GM21825 (cell line): ENCODE measurements around the gene GAL.

Source experiments
- ATAC-seq: cut with Tn5 transposase; IDR thresholded peaks from one replicate; pipeline ENCODE4 v1.9.1; 2021; ENCODE audit warnings: mild to moderate bottlenecking, moderate library complexity; ENCODE audit not compliant: unreplicated experiment

GAL gene

DNA sequence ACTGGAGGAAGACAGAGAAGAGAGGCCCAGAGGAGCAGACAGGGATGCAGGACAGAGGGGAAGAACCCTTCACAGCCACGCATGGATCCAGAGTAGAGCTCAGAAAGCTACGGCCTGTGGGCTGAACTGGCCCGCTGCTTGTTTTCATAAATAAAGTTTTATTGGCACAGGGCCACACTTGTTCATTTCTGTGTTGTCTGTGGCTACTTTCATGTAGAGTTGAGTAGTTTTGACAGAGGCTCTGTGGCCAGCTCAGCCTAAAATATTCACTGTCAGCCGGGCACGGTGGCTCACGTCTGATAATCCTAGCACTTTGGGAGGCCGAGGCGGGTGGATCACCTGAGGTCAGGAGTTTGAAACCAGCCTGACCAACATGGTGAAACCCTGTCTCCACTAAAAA is 26.2 kb upstream of the GAL start:
- ATAC-seq: no peak

DNA sequence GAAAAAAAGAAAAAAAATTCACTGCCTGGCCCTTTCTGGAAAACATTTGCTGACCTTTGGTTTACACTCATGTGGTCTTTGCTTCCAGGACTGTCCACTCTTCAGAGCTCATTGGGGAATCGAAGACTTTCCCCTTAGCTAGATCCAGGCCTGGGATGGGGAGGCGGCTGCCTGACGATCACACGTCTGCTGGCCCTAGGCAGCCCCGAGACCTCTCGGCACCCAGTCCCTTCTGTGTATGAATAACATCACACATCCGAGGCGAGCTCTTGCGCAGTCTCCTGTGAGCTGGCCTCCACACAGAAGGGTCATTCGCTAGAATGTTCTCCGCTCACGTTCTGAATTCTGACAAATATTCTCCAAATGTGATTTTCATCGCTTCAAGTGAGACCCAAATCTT is 25.7 kb upstream of the GAL start:
- ATAC-seq: no peak

DNA sequence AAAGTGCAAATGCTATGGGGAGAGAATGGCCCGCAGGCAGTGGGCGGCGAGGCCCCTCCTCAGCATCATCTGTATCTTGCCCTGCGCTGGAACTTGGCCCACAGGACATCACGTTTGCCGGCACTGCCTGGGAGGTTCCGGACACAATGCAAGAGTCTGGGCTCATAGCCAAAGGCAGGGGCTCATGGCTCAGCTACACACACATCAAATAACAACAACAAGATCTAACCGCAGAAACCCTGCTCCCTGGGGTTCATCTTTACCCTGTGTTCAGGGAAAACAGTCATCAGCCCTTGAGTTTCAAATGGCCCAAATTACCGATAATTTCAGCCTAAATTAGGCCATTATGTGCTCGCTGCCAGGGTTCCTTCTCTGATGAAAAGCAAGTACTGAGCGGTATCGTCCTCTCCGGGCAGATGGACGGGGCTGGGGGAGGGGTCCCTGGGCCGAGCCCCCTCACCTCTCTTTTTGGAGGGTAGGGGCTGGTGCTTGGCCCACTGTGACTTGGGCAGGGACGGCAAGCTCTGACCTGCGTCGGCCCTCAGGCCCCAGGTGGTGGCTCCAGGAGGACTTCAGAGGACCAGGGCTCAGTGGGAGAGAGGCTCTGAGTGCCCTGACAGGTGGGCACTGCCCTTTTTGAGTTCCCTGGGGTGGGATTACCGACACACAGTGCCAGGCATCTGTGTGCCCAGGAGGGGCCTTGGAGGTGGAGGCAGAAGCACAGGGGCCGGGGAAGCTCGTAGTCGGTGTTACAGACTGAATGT is 25.0 kb upstream of the GAL start:
- ATAC-seq: no peak

DNA sequence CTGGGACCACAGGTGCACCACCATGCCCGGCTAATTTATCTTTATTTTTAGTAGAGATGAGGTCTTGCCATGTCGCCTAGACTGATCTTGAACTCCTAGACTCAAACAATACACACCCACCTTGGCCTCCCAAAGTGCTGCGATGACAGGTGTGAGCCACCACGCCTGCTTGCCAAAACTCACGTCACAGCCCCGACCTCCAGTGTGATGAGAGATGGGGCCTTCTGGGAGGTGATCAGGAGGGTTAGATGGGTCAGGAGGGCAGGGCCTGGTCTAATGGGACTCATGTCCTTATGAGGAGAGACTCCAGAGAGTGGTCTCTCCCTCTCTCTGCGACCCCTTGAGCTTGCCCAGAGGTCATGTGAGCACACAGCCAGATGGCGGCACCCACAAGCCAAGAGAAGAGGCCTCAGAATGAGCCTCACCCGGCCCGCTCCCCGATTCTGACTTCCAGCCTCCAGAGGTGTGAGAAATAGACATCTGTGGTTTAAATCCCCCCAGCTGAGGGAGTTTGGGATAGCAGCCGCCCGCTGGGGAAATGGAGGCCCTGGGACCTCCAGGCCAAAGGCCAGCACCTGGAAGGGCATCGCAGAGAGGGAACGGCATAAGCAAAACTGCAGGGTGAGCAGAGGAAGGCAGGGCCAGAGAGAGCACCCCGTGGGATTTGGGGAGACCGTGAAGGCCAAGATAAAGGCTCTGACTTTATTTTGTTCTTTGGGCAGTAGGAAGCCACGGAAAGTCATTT is 24.1 kb upstream of the GAL start:
- ATAC-seq: no peak

DNA sequence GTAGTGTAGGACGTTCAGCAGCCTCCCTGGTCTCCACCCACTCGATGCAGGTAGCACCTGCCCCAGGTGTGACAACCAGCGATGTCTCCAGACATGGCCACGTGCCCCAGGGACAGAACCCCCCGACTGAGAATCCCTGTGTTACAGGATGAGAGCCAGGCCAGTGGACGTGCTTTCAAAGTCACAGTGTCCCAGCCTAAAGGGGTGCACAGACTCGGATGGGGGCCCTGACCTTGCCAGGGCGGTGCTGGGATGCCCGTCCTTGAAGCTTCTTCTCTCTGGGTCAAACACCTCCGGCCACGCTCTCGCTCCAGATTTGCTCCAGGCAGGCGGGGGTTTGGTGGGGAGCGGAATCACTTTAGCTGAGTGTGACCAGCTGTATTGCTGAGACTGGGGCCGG is 23.3 kb upstream of the GAL start:
- ATAC-seq: no peak

DNA sequence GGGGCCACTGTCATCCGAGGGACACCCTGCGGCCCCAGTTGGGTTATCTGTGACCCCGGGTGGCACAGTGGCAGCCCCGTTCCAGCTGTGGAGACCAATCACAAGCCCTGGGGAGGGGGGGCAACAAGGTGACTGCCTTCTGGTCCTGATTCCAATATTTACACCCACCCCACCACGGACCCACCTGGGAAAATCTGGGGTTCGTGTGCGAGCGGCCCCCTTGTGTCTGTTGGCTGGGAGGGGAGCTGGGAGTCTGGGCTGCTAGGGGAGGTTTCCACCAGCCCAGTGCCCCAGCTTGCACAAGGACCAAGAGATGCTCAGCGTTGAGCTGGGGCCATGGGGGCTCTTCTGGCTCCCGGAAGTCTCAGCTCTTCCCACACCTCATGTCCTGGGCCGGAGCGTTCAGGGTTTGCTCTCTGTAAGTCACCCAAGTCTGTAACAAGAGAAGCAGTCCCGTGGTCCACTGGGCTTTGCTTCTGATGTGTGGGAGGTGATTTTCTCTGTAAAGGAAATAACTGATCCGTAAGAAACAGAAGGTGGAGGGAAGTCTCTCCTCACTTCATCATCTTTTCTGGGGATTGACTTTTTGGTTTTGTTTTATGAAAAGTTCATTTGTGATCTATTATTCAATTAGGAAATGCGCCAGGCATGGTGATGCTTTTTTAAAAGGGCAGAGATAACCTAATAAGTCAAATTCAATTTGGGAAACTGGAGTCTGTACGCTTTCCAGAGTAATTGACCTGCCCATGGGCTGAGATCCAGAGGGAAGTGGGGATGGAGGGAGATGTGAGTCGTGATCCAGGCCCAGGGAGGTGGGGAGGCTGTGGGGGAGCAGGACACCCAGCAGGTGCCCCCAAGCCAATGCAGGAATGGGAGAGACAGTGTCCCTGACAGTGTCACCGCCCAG is 22.4 kb upstream of the GAL start:
- no peak for ATAC-seq

DNA sequence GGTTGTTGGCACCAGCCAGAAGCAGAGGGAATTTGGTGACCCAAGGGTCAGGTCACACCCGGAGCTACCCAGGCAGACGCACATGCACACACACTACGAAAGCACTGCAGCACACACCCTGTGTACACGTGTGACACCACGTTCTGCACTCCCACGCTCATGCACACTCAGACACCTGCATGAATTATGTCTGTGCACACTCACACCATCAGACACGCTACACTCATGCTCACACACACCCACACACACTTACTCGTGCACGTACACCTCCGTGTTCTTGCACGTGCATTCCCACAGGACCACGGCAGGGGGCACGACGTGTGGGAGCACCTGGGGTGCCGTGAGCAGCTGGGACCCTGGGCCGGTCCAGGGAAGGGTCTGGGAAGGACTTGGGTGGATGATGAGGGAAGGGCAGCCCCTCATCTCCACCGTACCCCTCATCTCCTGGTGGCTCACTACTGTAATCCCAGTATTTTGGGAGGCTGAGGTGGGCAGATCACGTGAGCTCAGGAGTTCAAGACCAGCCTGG is 20.8 kb upstream of the GAL start:
- ATAC-seq: no peak

DNA sequence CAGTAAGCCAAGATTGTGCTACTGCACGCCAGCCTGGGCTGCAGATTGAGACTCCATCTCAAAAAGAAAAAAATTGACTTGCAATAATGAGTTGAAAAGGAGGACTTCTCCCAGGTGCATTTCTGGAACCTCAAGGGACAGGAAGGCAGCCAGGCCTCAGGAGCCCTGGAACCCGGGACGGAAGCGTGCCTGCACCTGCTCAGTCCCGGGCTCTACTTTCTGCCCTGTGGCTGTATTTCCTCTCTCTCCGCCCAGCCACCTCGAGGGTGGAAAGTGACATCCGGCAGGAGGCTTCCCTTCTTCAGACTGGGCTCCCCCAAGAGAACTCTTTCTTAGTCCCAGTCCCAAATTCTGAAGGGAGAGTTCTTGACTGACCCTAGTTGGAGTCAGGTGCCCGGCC is 20.2 kb upstream of the GAL start:
- no peak for ATAC-seq

DNA sequence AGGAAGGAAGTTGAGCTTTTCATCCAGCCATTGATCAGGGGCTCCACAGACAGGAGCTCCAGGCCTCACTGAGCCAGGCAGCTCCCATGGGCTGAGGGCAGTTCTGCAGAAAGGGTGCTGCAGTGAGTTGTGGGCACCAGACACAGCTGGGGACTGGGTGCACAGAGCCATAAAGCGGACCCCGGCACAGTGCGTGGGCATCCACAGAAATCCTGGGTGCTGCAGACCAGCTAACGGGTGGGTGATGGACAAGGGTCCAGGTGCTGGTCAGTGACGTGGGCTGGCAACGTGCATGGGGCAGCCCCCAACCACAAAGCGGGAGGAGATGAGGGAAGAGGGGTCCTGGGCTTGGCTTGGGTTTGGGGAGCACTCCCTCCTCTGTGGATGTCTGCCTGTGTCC is 19.4 kb upstream of the GAL start:
- no peak for ATAC-seq

DNA sequence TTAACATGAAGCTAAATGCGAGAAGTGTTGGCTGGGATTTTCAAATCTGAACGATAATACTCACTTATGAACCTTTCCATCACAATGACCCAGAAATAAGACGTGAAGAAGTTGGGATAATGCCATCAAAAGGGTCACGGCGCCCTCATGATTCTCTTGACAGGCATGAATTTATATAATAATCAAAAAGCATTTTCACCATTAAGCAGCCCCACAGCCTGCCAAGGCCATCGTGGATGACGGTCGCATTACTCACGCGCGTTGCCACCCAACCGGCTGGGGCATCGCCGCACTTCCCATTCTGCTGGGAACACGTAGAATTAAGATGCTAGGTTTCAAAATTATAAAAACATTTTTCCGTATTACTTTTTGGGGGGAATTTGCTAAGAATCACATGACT is 18.9 kb upstream of the GAL start:
- no peak for ATAC-seq

DNA sequence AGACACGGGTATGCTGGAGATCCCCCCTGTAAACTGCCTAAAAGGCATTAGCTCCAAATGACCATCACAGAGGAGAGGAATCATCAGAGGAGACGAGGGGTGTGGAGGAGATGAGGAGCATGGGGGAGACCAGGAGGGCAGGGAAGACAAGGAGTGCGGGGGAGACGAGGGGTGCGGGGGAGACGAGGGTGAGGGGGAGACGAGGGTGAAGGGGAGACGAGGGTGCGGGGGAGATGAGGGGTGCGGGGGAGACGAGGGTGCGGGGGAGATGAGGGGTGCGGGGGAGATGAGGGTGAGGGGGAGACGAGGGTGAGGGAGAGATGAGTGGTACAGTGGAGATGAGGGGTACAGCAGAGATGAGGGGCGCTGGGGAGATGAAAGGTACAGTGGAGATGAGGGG is 17.5 kb upstream of the GAL start:
- no peak for ATAC-seq

DNA sequence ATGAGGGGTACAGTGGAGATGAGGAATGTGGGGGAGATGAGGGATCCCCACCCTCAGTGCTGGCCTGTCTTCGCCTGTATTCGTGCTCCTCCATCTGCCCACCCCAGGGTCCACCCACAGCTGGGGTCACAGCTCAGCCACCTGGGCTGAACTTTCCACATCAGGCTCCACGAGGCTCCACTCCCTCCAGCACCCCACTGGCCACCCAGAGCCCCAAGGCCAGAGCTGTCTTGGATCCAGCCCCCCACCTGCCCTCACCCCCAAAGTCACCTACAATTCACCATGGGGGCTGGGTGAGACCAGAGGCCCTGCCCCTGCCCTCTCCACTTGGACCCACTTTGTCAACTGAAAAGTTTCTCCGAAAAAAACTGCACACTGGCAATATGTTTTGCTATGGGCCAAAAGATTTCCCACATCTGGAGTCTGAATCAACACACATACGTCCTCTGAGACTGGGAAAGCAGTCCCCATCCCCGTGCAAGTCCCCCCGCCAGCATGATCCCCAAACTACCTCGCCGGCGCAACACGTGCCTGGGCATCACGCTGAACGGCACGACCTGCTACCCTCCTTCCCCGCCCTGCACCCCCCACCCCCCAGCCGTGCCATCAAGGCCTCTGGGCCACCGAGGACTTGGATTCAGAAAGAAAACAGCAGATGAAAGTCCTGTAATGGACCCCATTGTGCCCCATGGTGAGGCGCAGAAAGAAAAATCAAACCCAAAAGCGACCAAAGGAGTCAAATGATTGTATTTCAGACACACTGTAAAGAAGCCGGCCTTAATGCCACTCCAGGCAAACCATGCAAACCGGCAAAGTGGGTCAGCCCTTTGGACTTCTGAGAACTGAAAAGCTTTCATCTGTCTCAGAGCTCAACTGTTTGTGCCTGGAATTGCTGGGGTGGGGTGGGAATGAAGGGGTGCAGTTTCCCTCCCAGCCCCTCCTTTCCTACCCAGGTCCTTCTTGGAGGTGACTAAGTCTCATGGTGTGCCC is 16.5 kb upstream of the GAL start:
- ATAC-seq: no peak

DNA sequence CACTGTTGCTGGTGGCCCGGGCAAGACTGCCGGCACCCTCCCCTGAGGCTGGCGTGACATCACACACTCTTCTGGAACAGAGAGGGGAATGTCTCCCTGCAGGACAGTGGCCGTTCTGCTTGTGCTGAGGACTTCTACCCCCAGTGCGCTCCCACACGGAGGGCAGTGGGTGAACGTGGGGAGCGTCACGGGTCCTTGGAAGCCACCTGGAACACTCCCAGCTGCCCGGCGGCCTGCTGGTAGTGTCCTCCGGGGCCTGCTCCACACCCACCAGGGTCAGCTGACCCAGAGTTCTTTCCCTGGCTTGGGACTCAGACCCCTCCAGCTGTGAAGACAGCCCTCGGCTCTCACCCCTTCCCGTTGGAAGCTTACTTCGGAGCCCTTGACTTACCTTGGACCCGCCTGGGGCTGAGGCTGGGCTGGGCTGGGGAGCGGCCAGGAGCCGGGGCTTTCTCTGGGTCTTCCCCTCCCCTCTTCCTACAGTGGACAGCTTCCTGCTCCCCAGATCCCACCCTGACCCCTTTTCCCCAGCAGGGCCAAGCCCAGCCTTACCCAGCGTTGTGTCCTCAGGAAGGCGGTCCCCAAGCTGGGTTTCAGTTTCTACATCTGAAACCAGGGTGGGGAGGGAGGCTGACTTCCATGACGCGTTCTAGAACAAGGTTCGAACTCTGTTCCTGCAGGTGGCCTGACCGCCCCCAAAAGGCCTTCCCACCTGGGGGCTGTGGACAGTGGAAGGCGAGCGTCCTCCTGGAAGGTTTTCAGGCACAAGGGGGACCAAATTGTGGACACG is 14.8 kb upstream of the GAL start:
- ATAC-seq: no peak

DNA sequence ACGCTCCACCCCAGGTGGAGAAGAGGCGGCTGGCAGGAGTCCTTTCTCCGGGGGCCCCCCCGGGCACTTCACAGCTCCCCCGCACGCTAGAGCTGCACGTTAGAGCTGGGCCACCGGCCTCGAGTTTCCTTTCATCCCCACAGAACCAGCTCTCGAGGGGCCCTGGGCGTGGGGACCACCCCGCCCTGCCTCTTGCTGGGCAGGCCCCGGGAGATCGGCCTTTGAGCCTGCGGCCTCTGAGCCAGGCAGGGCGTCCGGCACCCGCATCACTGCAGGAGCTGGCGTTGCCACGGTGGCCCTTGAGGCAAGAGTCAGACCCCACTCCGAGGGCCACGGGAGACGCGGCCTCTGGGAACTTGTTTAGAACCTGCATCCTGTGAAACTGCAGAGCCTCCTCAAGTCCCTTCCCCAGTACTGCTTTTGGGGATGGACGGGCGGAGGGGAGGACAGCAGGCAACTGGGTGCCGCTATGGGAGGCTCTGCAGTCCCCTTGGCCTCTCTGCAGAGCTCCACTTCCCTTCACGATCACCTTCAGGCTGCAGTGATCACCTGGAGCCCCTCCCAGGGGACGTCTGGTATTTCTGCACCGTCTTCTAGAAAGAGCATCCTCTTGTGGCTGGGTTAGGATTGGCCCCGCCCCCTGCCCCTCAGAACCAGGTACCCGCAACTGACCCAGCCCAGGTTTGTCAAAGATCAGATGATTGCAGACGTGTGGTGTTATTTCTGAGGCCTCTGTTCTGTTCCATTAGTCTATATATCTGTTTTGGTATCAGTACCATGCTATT is 13.9 kb upstream of the GAL start:
- no peak for ATAC-seq

DNA sequence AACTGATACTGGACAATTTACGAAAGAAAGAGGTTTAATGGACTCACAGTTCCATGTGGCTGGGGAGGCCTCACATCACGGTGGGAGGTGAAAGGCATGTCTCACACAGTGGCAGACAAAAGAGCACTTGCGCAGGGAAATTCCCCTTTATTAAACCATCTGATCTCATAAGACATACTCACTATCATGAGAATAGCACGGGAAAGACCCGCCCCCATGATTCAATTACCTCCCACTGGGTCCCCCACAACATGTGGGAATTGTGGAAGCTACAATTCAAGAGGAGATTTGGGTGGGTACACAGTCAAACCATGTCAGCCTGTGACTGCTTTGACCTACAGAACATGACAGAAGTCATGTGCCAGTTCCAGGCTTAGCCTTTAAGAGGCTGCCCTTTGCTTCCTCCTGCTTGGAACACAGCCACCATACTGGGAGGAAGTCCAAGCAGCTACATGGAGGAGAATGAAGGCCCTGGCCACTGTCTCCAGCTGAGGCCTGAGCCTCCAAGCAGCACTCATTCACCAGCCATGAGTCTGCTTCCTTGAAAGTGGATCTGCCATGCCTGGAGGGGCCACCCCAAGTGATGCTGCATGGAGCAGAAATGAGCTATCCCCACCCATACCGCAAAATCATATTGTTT is 10.9 kb upstream of the GAL start:
- no peak for ATAC-seq

DNA sequence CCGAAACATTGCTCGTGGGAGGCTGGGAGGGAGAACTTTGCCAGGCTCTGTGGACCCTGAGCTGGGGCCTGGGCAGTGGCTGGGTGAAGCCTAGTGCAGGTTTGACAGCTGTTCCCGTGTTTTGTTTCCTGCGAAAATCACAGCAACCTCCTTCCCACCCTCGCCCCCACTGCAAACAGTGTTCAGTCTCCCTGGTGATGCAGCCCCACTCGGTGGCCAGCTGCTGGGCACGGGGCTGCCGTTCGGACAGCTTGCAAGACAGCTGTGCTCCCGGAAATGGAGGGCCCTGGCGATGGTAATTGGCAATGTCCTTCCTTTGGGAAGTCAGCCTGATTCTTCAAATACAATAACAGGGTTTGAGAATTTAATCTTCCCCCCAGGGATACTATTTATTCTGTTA is 10.4 kb upstream of the GAL start:
- no peak for ATAC-seq

DNA sequence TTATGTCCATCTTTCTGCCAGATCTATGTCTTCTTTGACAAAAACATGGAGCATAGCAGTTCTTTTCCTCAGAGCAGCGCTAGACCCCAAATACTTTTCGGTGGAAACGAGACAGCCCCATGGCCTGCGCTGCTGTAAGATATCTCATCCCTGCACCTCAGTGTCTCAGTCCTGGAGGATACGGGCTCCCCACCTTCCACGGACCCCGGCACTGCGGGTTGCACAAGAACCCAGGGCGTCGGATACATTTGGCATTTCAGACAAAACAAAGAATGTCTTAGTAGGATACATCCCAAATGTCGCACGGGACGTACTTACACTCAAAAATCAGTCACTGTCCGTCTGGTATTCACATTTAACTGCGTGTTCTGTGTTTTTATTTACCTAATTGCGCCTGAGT is 9.9 kb upstream of the GAL start:
- ATAC-seq: no peak

DNA sequence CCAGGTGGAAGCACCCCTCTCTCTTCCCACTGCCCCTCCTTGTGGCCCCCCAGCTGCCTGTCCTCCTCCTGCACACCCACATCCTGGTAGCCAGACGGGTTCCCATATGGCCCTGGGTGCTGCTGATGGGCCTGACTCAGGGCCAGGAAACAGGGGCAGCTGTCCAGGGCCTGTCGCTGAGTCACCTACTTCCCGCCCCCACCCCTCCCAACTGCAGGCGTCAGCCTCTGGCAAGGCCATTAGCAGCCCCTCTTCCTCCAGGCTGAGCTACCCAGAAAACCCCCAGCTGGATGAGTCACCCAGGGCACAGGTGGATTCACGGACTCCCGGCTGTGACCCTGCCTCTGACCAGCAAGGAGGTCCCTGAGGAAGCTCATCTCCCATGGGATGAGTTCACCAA is 6.9 kb upstream of the GAL start:
- ATAC-seq: no peak
